NCI-H69 (cell line): ENCODE results near the gene C20orf141.
"Not testable (repeated sequence)": the region's sequence is repeated elsewhere in the genome, so short reads cannot be mapped to it uniquely, and the experiment has no call there.

Experiments
- DNase-seq: peaks from one replicate; lab custom pipeline; 2025; lab: John Stamatoyannopoulos, UW

The C20orf141 gene

DNA sequence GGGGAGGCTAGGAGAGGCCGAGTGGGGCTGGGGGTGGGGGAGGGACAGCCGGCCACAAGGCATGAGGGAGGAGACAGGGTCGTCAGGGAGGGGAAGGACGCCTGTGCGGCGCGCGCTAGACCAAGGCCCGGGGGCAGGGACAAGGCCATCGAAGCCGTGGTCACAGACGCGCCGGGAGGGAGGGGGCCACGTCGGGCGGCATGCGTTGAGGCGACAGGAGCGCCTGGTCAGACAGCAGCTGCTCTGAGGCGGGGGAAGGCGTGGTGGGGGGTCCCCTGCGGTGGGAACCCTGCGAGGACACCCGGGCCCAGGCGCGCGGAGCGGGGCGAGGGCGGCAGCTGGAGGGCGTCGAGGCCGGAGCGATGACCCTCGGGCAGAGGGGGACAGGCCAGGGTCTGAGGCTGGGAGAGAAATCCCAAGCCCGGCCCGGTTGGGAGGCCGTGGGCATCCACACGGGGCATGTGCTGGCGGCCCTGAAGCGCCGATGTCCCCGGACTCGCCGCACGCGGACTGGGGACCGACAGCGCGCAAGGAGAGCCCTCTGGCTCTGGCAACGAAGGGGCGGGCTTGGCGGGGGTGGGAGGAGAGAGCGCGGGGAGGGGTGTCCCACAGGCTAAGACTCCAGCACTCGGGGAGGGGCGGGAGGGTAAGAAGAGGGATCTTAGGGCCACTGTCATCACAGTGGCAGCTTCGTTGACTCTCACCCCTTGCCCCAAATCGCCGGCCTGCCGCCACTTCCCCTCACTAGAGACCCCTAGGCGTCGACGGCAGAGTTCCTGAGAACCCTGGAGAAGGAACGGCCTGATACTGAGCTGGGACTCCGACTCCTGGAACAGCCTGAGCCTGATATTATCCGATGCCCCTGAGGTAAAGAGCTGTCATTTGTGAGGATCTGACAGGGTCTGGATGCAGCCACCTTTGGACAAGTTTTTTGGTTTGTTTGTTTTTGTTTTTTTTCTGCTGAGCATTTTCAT is 6.4 kb downstream of the C20orf141 start:
- peak; percentile 11 for DNase-seq

- peak; percentile 27 for DNase-seq
Observed at GRCh38 chr20:2822073-2822472, 7.3 kb downstream of the C20orf141 start.

- DNase-seq = no peak
Observed at GRCh38 chr20:2825761-2826160, 11.0 kb downstream of the C20orf141 start.

DNA sequence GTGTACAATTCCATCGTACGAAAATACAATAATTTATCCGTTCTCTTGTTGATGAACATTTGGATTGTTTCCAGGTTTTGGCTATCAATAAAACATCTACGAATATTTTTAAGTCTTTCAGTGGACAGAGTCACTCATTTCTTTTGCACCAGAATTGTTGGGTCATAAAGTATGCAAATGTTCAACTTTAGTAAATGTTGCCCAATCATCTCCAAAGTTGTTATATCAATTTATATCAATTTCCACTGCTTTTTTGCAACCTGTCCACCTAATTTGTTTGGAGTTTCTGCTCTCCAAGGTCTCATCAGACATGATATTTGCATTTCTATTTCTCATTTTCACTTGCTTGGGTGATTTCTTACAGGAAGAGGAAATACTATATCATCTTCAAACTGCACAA is 11.9 kb downstream of the C20orf141 start:
- no peak for DNase-seq

- DNase-seq = no peak
Observed at GRCh38 chr20:2829376-2829775, 14.6 kb downstream of the C20orf141 start.

- DNase-seq = not testable (repeated sequence)
Observed at GRCh38 chr20:2831206-2831605, 16.4 kb downstream of the C20orf141 start.

GRCh38 chr20:2833761-2834160 is 19.0 kb downstream of the C20orf141 start:
- no peak for DNase-seq

- DNase-seq = no peak
Observed at GRCh38 chr20:2834401-2835110, 19.8 kb downstream of the C20orf141 start.

GRCh38 chr20:2835331-2835796 is 20.6 kb downstream of the C20orf141 start:
- no peak for DNase-seq

DNA sequence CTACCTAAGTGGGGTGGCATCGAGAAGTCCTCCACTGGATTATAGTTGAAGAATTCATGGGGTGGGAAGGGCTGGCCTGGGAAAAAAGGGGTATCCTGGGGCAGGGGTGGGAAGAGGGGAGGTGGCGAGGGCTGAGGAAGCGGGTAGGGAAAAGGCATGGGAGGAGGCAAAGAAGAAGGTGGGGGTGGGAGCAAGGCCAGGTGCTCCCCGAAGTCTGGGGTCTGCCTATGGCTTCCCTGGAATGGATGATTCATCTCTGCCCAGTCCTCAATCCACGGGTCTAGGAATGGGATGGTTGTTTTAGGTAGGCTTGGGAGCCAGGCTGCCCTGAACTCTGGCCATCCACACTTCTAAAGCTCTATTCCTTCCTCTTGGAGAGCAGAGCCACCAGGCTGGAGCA is 21.2 kb downstream of the C20orf141 start:
- no peak for DNase-seq

GRCh38 chr20:2837221-2837960 is 22.6 kb downstream of the C20orf141 start:
- no peak for DNase-seq

DNA sequence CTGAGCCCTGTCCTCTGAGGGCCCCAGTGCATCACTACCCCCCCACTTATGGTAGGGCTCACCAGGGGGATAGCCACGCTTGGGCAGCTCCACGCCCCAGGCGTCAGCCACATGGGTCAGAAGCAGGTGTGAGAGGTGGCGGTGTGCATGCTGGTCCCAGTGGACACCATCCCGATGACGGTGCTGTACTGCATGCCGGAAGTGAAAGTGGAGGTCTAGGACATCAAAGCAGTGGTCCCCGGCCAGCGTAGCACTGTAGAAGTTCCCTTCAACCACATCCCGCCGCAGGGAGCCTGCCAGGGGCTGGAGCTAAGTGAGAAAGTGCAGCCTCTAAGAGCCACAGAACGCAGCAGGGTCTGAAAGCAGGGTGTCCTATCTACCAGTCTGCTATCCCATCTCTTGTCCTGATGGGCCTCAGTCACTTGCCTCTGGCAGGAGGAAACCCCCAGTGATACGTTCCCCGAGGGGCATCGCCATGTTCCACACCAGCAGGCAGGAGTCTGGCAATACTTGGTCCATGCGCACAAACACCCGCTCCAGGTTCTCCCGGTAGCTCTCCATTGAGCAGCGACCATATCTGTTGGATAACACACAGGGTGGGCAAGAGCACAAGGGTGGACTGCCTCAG is 23.5 kb downstream of the C20orf141 start:
- no peak for DNase-seq

DNA sequence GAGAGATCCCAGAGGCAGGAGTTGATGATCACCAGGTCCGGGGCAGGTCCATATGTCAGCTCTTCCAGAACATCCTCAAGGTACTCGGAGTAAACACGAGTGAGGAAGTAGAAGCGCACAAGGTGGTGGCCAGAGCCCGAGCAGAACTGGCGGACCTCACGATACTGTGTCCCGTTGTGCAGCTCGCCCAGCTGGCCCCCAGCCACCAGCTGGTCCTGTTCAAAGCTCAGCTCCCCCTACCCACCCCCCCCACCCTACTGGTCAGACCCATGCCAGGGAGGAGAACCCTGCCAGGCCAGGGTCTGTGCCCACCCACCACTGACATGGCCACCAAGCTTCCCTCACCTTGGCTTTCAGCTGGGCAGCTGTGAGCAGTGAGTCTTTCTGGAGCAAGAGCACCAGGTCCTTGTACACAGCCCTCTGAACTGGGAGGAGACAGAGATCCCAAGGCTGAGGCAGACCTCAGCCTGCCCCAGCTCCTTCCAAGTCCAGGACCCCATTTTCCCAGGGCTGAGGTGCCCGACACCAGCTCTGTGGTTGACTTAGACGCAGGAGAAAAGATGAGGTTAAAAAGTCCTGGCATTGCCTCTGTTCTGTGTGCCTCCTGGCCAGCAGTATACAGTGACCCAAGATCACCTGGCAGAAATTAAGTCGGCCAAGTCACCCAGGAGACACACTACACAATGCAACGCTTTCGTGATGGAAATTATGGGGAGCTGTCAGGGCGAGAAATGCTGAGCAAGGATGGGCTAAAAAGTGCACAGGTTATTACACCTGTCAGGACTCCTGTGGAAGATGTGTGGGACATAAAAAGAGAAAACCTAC is 24.3 kb downstream of the C20orf141 start:
- DNase-seq = no peak

GRCh38 chr20:2839732-2840137 is 24.9 kb downstream of the C20orf141 start:
- no peak for DNase-seq

DNA sequence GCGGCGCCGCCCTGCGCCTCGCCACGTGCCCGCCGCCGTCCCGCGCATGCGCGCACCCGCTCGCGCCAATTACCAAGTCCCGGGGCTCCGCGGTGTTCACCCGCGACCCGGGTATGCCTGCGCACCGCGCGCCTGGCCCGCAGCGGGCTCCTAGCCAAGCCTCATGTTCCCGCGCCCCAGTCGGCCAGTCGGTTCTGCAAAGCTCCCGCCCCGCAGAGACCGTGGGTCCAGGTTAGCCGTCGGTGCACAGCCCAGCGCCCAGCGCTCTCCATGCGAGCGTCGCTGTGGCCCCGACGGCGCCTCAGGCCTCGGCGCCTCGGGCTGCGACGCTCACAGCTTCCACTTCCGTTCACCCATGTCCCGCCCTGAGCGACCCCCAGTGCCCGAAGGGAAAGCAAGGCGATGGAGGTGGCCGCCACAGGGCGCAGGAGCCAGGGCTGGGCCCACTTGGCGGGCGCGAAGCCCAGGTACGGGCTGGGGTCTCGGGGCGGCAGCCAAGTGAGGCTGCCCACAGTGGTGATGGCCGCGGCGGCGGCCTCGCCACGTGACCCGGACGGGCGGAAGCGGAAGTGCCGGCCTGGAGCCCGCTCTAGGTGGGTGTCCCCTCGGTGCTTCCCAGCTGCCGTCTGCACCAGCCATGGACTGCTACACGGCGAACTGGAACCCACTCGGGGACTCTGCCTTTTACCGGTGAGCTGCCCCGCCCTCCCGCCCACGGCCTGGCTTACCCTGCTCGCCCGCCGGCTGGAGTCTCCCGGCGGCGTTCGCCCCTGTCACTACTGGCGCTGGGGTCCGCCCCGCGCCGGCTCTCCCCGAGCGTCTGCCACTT is 25.6 kb downstream of the C20orf141 start, which contains the start of the genes PCED1A and VPS16:
TSS of gene PCED1A (minus strand) at position 518 of the 829 bp plus-strand sequence. CDS start 743 bp downstream, outside the sequence.
TSS of gene VPS16 (plus strand) at position 608 of the 829 bp plus-strand sequence. CDS start at position 638, 30 bp downstream.
- DNase-seq = peak; percentile 95

DNA sequence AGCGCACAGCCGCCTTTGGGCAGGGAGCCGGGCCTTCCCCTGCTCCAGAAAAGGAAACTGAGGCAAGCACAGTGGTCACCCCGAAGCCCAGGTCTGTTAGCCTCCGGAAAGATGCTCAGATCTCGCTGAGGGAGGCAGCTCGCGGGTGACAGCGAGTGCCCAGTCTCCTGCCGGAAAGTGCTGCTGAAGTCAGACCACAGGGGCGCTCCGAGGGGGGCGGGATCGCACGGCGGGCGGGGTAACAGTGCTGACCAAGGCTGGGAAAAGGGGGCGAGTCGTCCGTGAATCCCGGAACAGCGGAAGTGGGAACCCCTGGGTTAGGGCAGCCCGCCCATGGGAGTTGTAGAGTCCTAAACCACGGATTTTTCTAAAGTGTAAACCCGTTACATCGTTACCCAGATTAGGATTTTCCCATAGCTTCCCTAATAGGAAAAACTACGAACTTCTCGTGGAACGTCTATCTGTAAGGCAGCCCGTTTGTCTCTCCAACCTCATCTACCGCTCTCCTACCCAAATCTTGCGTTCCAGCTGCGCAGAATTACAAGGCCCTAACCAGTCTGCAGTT is 26.3 kb downstream of the C20orf141 start:
- DNase-seq = peak; percentile 71

DNA sequence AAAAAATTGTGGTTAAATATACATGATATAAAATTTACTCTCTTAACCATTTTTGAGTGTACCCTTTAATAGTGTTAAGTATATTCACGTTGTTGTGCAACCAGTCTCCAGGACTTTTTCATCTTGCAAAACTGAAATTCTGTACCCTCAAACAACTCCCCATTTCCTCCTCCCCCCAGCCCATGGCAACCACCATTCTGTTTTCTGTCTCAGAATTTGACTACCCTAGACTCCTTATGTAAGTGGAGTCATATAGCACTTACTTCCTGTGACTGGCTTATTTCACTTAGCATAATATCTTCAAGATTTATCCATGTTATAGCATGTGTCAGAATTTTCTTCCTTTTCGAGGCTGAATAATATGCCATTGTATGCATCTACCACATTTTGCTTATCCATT is 30.8 kb downstream of the C20orf141 start:
- no peak for DNase-seq

DNA sequence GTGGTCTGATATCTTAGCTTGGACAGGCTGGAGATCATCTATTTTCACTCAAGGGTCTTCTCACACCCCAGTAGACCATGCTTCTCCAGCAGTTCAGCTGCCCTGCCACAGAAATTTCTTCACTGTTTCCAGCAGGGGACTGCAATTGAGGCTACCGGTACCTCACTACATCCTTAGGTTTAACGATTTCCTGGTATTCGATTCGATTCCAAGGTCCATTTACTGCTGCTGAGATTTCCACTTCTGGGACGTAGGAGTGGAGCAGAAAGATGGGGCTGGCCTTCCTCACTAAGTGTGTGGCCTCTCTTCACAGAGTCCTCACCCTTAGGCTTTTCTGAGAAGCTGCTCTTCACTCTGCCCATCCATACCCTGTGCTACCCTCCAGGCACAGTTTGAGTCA is 31.9 kb downstream of the C20orf141 start:
- DNase-seq = no peak

DNA sequence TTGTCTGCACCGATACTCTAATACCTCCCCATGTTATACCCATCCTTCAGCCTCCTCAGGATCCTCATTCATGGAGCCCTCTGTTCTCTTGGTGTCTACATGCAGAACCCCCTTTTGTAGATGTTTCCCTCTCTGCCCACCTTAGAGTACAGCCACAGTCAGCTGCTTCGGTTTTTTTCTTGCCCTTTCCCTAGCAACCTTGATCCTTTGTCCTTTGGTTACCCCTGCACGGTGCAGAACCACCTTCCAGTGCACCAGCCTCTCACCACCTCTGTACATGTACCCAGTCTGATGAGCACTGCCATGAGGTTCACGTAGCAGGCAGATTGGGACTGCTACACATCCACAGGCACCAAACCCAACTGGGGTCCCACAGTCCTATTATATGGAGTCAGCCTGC is 33.0 kb downstream of the C20orf141 start:
- no peak for DNase-seq
